Ascending aorta (tissue), 2 donors: ENCODE results near the gene NFIA. TPM values are rescaled to one million over a fixed set of nuclear protein-coding genes. Genes with fewer than 3 reads are reported as not detected.

Experiments used
- DNase-seq, 2 donors: peaks; one replicate each; pipeline ENCODE4 v3.0.0-alpha.2; 2019; ENCODE audit warnings: low spot score in 2 of 2
- H3K27ac ChIP-seq, 2 donors: fragments of 200-600 bp; sonication (generic); one replicate each; pipeline ENCODE4 v1.5.1; 2016 to 2017; ENCODE audit warnings: mild to moderate bottlenecking in 1 of 2
- H3K27me3 ChIP-seq: fragments of 200-600 bp; sonication (generic); one replicate; pipeline ENCODE4 v1.5.1; 2017
- H3K36me3 ChIP-seq, 2 donors: fragments of 200-600 bp; sonication (generic); one replicate each; pipeline ENCODE4 v1.5.1; 2016
- H3K4me1 ChIP-seq, 2 donors: fragments of 200-600 bp; sonication (generic); one replicate each; pipeline ENCODE4 v1.5.1; 2016 to 2017; ENCODE audit warnings: mild to moderate bottlenecking in 1 of 2
- H3K4me3 ChIP-seq, 2 donors: fragments of 200-600 bp; sonication (generic); one replicate each; pipeline ENCODE4 v1.5.1; 2016 to 2017; ENCODE audit warnings: mild to moderate bottlenecking in 1 of 2
- H3K9me3 ChIP-seq, 2 donors: fragments of 200-600 bp; sonication (generic); one replicate each; pipeline ENCODE4 v1.5.1; 2016
- intact Hi-C: fragments of 100-400 bp; cut with DNase I; formaldehyde crosslinking; loops from one replicate; pipeline ENCODE4 v1.15.1; 2023
- total RNA-seq: library from RNA; depleted of rRNA; stranded (reverse); fragments of >200 nt; gene quantifications from one replicate; pipeline ENCODE4 v1.1.0, GENCODE V29; 2016
- TF ChIP-seq, protein P1 (sequence below), 3 experiments: fragments of 200-600 bp in 2 of 3; fragments of 450-650 bp in 1 of 3; sonication (generic) in 2 of 3; IDR thresholded peaks; one replicate each; pipeline ENCODE4 v1.5.1; 2016 to 2019; ENCODE audit warnings: antibody characterized with exemption in 3 of 3, mild to moderate bottlenecking in 1 of 3, moderate library complexity in 1 of 3

Gene NFIA
- total RNA-seq, 1 donor from 2014 or later, result 52.0 TPM

DNA sequence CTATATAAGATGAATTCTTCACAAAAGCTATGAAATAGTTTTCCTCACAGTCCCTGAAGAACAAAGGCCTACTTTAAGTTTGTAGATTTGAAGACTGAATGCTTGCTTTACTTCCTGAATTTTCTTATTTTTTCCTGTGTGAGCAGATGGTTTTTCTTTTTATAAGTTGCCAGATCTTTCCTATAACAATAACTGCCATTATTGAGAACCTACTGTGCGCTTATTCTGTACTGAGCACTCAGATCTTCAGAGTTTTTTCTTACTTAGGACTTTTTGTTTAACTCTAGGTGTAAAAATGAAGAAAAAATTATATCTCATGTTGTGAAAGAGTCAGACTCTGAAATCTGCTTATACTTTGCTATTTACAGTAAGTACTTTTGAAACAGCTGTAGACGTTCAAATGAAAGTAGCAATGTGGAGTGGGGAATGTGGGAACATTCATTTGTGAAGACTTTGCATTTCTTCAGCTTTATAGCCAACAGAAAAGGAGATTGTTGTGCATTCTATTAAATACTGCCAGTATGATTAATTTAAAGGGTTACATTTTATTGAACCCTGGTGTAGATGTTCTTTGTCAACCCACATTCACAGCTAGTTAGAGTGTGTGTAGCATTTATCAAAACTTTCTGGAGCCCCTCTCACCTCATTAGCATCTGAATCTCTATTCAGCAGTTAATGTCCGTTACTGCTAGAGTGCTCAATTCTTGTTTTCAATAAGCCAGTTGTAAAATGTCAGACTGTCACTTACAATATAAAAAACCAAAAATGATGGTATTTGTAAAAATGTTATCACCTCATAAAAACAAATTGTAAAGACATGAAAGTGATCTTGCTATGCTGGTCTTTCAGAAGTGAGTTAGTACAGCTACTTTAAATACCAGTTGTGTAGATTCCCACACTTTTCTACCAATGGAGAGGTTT, 29.0 kb downstream of the NFIA start:
- H3K36me3 ChIP-seq, result no peaks in the 10 kb centered on the region
- H3K27me3 ChIP-seq, result no peaks in the 10 kb centered on the region
- peaks cover 0 to 6% of the 10 kb centered on the region in 2 donors for H3K9me3 ChIP-seq
- TF ChIP-seq, protein P1, sequence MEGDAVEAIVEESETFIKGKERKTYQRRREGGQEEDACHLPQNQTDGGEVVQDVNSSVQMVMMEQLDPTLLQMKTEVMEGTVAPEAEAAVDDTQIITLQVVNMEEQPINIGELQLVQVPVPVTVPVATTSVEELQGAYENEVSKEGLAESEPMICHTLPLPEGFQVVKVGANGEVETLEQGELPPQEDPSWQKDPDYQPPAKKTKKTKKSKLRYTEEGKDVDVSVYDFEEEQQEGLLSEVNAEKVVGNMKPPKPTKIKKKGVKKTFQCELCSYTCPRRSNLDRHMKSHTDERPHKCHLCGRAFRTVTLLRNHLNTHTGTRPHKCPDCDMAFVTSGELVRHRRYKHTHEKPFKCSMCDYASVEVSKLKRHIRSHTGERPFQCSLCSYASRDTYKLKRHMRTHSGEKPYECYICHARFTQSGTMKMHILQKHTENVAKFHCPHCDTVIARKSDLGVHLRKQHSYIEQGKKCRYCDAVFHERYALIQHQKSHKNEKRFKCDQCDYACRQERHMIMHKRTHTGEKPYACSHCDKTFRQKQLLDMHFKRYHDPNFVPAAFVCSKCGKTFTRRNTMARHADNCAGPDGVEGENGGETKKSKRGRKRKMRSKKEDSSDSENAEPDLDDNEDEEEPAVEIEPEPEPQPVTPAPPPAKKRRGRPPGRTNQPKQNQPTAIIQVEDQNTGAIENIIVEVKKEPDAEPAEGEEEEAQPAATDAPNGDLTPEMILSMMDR (IDR thresholded peaks at IDR 0.05), result no peak
- peak overlapping the region in 1 of 2 donors; percentile 23 for H3K27ac ChIP-seq
- peaks cover 4 to 27% of the 10 kb centered on the region in 2 donors for H3K4me1 ChIP-seq
- DNase-seq, result no peak
- H3K4me3 ChIP-seq, result peak overlapping the region in 1 of 2 donors; percentile 13
- intact Hi-C loops, result no loop called here

DNA sequence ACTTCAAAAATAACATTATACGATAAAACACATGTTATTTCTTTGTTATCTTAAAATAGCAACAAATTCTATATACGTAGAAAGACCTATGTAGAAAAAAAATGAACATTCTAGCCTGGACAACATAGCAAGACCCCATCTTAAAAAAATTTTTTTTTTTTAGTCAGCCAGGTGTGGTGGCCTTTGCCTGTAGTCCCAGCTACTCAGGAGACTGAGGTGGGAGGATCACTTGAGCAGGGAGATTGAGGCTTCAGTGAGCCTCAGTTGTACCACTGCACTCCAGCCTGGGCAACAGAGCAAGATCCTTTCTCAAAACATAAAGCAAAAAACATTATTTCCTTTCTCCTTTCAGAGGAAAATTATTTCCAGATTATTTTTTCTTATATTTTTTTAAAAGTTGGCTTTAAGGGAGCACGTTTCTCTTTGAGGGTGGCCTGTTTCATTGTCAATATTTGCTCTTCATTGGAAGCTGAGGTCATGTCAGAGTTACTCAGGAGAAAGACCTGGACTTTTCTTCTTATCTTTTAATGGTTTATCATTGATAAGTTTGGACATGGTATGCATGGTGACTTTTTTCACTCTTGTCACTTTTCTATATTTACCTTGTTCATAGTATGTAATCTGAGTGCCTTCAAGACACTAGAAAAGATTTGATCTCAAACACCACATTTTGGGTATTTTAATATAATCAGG, 32.0 kb downstream of the NFIA start:
- H3K9me3 ChIP-seq, result no peaks in the 10 kb centered on the region
- intact Hi-C loops, result no loop called here
- no peaks in the 10 kb centered on the region for H3K36me3 ChIP-seq
- no peak for DNase-seq
- TF ChIP-seq, protein P1 (IDR thresholded peaks at IDR 0.05), result no peak
- no peaks in the 10 kb centered on the region for H3K27me3 ChIP-seq
- H3K4me3 ChIP-seq, result no peak overlapping the region
- peak overlapping the region in 1 of 2 donors; percentile 30 for H3K27ac ChIP-seq
- peaks cover 4 to 37% of the 10 kb centered on the region in 2 donors for H3K4me1 ChIP-seq

DNA sequence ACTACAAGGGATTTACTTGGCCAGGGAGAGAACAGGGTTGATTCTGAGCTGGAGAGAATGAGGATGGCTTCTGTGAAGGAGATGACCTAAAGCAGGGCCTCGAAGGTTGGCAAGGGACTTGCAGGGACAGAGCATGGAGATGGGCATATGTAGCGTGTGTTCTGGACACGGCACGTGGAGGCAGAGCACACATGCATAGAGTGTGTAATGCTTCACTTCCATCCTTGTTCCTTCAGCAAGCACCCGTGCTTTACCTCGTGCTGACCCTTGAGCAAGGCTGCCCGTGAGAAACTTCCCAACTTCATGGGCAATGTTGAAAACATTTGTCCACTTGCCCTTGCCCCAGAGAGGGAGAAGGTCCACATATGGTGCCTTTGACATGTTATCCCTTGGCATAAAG, 33.1 kb downstream of the NFIA start:
- Histone ChIP-seq H3K4me3 (no peak overlapping the region), H3K27ac (peak overlapping the region; percentile 30 to 34), H3K9me3 (no peaks in the 10 kb centered on the region), H3K4me1 (peaks cover 3 to 40% of the 10 kb centered on the region in 2 donors), H3K36me3 (no peaks in the 10 kb centered on the region), H3K27me3 (no peaks in the 10 kb centered on the region)
- no peak for DNase-seq
- TF ChIP-seq, protein P1 (IDR thresholded peaks at IDR 0.05), result no peak
- intact Hi-C loops, result no loop called here

DNA sequence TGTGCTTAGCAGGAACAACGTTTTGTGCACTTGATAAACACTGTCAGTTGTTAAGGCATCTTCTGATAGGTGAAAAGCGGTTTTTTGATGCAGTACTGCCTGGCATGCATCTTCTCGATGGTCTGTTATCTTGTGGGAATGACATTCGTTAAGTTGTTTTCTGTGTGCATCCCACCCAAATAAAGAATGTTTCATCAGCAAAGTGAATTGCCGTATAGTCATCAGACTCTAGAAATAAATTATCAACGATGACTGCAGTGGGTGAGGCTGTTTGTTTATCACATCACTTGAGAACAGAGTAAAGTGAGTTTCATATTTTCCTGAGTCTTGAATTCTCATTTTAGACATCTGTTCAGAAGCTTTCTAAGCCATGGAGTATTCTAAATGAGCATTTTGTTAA, 34.1 kb downstream of the NFIA start:
- Histone ChIP-seq H3K27me3 (no peaks in the 10 kb centered on the region), H3K4me3 (peak overlapping the region in 1 of 2 donors; percentile 21), H3K27ac (peak overlapping the region; percentile 34 to 36), H3K4me1 (peaks cover 4 to 39% of the 10 kb centered on the region in 2 donors), H3K9me3 (no peaks in the 10 kb centered on the region), H3K36me3 (no peaks in the 10 kb centered on the region)
- TF ChIP-seq, protein P1 (IDR thresholded peaks at IDR 0.05), result no peak
- no peak for DNase-seq
- intact Hi-C loops, result no loop called here

DNA sequence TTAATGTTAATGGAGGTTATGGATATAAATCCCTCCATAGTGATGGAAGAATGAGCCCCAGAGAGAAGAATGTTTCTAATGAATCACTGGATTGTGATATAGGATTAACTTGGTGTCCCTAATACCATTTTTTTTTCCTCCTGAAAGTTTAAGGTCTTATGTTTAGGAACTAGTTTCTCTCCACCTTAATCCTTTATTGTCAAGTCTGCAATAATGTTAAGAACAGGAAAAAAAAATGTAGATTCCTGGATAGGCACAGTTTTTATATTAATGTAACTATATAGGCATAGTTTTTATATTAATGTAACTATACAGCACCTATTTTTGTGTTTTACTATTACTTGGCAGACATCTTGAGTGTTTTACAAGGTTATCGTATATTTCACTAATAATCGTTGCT, 34.9 kb downstream of the NFIA start:
- no peak for DNase-seq
- Histone ChIP-seq H3K27me3 (no peaks in the 10 kb centered on the region), H3K4me3 (no peak overlapping the region), H3K27ac (peak overlapping the region; percentile 12 to 36), H3K36me3 (no peaks in the 10 kb centered on the region), H3K9me3 (no peaks in the 10 kb centered on the region), H3K4me1 (peaks cover 8 to 41% of the 10 kb centered on the region in 2 donors)
- TF ChIP-seq, protein P1 (IDR thresholded peaks at IDR 0.05), result no peak
- intact Hi-C loops, result no loop called here
